HG03025 (cell line): ENCODE measurements around the gene PRKN.

Experiments
- ATAC-seq: cut with Tn5 transposase; IDR thresholded peaks from one replicate; pipeline ENCODE4 v1.9.1; 2021; ENCODE audit warnings: mild to moderate bottlenecking, moderate library complexity; ENCODE audit not compliant: unreplicated experiment, low FRiP score

The PRKN gene

DNA sequence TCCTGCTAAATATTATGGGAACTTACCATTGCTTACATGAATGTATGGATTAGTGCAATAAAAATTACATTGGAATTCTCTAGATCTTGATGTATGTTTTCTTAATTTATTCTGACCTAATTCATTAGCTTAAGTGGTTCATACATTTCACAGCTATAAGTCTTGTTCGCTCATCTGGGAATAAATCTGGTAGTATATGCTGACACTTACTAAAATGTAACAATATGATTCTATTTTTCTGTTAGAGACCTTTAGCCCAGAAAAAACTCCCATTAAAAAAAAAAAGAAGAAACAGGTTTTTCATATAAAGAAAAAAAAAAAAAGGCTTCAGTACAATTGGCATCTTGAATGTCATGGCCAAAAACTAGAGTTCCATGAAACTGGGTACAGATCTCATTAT, 1059.6 kb downstream of the PRKN start:
- ATAC-seq = no peak

DNA sequence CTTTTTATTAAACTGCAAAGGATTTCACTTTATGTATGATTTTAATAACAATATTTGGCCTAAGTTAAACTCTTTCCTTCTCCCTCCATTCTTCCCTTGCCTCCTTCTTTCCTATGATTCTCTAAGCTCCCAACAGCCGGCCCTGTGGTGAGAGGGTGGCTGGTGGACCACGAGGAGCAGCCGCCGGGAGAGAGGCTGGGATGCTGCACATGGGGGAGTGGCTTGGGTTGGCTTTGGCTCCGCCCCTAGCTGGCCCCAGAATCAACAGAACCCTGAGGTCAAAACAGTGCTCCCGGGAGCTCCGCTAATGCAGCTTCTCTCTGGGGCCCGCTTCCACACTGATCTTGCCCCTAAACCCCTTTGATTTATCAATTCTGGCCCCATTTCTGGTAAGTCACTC, 1063.9 kb downstream of the PRKN start:
- no peak for ATAC-seq

DNA sequence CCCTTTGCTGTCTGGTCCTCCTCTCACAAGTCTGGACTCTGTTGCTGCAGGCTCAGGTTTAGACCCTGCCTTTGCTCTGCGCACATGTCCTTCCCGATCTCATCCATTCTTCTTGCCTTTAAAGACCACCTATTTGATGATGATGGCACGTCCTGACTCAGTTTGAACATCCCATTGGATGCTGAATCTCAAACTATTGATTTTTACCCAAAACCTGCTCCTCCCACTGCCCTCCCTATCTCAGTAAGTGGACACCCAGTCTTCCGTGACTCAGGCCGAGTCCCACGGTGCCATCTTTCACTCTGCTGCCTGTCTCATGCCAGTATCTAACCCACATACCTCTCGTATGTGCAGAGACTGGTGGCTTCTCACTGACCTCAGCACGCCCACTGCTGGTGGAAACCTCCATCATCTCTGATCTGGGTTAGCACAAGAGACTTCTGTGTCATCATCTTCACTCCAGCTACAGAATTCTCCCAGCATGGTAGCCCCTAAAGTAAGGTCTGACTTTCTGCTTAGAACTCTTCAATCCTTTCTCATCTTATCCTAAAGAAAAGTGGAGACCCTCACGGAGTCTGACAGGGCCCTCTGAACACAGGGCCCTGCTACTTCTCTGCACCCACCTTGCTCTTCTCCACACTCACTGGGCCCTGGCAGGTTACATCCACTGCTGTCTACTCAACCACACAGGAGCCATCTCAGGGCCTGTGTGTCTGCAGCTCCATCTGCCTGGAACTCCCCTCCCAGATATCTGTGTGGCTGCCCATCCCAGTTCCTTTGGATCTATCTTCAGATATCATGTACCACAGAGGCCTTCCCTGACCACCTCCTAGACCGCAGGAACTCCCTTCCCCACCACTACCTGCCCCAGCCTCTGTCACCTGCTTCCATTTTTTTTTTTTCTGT, 1066.6 kb downstream of the PRKN start:
- no peak for ATAC-seq

DNA sequence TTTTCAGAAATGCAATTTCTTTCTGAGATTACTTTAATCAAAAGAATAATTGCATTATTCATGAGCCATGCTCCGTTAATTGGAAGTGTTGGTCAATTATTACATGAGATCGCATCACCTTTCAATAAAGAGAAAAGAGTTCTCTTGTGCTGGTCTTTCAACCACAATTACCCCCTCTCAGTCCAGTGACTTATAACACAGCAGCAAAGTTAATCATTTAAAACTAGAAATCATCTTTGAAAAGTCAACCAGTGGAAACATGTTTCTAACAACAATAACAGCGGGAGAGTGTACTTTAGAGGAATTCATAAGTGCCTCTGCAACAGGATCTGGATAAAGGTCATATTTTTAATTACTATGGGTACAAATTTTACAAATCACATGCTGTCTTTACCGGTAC, 1069.4 kb downstream of the PRKN start:
- no peak for ATAC-seq

DNA sequence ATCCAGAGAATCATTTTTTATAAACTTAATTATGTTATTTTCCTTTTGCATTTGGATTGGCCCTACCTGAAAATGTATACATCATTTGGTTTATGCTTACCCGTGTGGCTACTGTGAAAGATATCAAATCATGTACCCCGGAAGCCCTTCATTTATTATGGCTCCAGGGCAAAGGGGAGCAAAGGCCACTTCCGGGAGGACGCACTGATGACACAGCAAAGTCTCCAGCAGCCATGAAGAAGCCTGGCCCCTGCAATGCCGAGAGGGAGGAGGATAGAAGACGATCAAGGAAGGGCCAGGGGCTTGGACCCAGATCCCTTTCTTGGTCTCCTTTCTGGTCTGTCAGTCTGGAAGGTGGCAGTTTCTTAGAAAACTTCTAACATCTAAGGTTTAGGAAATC, 1073.4 kb downstream of the PRKN start:
- ATAC-seq = no peak

DNA sequence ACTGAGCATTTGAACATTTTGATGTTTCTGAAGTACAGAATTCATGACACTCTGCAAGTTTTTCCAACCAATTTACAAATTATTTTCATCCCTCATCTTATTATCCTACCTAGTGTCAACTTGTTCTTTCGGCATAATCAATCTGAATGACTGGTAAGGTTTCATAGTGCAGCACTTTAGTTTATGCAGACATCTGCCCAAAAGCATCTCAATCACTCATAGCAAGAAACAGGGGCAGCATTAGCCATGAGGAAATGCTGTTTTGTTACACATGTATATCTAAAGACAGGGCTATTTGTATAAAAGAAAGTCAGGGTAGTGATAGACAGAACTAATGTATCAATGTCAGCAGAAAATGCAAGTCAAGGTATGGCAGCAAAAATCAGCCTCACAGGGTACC, 1075.6 kb downstream of the PRKN start:
- ATAC-seq = no peak

DNA sequence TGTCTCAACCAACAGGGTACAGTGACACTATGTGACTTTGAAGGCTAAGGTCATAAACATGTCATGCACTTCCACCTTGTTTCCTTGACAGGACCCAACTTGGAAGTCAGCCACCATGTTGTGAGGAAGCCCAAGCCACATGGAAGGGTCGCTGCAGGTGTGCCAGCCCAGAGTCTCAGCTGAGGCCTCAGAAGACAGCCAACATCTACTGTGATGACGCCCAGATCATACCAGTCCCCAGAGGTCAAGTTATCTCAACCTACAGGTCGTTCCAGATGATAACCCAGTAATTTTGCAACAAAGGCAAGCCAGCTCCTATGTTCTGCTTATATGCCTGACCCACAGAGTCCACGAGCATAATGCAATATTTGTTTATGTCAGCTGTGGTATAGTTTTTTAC, 1077.7 kb downstream of the PRKN start:
- ATAC-seq = no peak

DNA sequence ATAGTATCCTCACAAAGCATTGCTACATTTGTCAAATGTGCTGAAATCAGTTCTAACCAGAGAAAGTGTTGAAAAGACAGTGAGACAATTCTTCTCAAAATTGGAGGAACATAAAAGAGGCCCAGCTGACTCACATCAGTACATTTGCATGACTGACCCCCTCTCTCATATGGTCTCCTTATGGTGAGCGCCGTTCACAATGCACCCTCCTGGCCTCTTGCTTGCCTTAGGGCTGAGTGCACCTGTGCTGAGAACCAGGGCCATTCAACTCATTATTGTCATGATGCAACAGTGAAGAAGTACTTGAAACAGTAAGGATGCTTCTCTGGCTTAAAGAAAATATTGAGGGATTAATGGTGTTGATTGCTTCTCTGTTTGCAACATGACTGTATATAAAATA, 1078.5 kb downstream of the PRKN start:
- no peak for ATAC-seq

DNA sequence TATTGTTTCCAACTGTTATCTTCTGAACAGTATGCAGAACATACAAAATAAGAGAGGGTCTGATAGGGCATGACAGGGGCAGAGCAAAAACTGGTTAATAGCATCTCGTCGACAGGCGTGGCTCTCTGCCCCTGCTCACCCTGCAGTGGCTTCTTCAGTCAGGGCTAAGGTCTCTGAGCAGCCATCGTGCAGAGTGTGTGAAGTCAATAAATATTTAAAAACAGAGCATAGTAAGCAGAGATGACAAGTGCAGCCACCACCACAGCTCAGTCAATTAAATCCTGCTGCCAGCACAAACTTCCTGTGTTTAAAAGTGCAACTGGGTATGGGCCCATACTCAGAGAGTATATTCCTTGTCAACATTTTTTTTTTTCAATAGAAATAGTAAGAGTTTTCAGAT, 1080.3 kb downstream of the PRKN start:
- ATAC-seq = no peak

DNA sequence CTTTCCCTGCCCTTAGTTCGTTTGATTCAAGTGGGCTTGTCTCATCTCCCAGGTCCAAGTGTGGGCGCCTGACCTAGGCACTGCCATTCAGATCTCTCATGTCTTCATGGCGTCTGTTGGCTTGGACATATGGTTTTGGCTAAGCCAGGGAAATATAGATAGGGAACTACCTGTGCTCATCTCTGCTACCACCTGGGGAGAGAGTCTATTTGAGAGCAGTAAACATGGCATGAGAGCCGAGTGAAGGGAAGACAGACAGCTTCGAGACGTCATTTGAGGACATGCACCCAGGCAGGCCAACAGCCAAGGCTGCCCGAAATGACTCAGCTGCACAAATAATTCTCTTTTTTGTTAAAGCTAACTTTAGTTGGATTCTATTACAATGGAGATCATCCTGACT, 1083.0 kb downstream of the PRKN start:
- ATAC-seq = no peak

DNA sequence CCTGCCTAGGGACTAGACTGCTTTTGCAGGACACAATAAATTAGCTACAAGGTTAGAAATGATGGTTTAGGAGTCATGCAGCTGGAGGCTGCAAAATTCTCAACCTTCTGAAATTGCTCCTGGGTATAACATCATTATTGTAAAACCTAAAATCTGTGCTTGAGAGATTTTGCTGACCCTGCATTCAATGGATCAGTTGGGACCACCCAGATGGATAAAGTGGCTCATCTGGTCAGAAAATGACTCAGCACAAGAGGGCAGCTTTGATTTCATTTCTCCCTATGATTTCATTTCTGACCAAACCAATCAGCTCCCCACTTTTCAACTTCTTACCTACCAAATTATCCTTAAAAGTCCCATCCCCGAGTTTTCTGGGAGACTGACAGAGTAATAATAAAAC, 1086.4 kb downstream of the PRKN start:
- ATAC-seq = no peak

DNA sequence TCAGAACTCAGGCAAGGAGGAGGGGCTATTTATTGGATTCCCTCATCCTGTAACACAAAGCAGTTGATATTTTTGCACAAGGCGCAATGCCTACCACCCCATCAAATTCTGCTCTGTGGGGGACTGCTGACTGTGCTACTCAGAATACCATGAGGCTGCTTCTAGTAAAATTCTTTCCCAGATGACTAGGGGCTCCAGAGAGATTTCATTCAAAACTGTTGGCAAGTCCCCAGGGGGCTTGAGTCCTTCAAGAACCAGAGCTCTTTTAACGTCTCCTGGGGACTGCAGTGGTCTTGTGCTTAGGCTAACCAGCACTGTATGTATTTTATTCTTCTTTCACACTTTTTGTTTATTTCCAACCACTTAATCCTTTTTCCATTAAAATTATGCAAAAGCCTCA, 1087.8 kb downstream of the PRKN start:
- no peak for ATAC-seq

DNA sequence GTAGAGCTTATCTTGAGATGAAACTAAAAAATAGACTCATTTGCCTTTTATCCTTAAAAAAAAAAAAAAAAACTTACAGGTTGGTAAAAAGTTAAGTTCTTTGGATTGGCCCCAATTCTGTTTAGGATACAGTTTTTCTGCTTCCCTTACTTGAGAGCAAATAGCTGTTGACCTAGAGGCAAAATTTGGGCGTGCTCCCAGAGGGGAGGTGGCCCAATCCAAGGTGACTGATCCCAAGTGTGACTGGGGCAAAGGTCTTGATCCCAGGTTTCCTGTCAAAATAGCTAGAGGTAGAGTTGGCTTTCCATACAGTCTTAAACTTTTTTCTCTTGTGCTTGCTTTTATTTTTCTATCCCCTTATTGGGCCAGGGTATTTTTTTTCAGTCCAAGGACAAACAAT, 1089.9 kb downstream of the PRKN start:
- no peak for ATAC-seq

DNA sequence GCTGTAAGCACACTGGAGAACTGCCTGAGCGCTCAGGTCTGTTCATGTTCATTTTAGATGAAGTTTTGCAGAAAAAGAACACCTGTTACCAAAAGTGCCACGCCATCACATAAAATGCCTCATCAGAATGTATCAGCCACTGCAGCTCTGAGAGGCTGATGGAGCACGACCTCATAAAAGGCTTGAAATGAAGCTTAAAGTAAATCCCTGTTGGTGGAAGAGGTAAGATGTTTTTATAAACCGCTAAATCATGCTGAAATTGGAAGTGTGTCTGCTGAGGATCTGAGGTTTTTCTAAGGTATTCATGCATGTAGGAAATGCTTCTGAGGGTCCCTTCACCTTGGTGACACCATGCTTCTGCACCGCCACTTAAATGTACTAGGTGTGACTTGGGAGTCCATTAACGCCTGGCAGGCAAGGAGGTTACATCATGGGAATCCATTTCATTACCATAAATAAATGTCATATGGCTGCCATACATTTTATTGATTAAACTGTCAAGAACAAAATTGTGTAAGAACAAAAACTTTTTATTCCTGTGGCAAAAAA, 1090.6 kb downstream of the PRKN start:
- ATAC-seq = no peak

DNA sequence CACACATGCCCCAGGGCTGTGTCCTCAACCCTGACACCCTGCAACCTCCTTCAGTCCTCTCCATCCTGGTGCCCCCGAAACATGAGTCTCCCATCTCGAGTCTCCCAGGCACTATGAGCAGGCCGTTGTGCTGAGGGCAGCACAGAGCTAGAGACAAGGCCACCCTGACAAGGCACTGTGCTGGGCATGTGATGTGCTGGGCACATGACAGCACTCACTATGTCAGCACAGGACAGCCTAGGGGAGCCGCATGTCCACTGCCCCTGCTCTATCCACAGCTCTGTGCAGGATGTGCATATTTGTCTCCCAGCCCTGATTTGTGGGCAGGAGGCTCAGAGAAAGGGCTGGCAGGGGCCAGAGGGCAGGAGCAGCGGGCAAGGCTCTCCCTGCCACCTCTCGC, 1091.6 kb downstream of the PRKN start:
- no peak for ATAC-seq

DNA sequence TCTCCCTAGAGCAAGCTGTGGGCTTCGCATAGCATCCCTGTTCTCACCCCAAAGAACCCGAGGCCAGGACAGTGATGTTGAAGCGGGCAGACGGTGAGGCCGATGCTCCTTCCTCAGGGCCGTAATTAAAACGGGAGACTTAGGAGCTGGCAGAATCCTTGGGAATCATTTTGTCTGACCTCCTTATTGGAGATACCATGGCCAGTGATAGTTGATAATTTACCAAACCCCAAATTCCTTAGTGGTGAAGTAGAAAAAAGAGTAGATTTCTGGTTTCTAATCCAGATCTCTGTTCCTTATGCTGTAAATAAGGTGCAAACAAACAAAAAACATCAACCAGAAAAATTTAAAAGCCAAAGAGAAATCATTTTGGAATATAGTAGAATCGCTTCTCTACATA, 1092.7 kb downstream of the PRKN start:
- ATAC-seq = no peak

DNA sequence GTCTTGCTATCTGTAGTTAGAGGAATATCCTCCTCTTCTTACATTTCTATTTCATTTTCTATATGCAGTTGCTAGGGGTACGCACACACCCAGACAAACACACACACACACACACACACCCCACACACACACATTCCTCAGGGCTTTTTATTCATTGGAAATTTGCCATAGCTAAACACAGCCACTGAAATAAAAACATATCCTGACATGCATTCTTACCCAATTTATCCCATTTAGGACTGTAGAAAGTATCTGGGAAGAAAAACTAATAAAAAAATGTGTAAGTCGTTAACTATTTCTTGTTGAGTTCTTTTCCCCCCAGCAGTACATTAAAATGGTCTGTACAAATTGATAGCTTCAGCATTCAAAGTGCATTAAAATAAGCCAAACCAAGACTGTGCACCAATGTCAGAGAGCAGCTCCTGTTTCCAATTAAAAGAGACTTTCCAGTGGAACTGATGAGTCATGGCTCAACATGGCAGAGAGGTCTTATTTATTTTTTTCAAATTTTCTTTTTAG, 1095.8 kb downstream of the PRKN start:
- no peak for ATAC-seq

DNA sequence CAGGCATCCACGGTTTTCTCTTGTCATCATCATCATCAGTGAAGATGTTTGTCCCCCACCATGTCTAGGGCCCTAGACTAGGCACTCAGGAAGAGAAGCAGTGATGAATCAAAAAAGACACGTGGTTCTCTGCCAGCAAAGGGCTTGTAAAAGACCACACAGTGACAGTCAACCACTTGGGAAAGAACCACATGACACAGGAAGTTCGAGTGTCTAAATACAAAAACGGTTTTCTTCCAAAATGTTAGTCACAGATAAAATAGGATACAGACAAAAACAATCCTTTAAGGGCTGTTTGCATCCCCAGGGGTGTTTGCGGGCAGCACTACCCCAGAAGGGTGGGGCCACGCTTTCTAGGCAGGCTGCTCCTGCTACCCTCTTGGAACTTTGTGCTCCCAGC, 1096.9 kb downstream of the PRKN start:
- no peak for ATAC-seq

DNA sequence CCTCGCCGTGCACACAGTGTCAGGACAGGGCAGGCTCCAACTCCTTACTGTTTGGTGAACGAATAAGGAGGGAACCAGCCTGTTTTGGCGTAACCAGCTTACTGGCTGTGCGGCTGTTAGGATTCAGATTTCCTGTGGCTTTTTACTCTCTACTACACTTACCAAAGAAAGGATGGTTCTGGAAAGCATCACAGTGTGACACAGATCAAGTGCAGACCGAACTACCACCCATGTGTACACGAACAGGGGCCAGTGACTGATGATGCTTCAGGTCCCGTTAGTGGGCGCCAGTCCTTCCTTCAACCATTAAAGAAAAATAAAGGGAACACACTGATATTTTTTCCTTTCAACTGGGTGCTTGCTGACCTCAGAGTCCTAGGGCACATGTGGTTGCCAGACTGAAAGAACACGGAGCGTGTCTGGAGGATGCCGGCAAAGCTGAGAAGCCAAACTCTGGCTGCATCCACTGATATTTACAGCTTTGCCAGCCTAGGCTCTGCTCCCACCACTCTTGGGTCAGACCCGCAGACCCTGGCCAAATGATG, 1101.4 kb downstream of the PRKN start:
- no peak for ATAC-seq

DNA sequence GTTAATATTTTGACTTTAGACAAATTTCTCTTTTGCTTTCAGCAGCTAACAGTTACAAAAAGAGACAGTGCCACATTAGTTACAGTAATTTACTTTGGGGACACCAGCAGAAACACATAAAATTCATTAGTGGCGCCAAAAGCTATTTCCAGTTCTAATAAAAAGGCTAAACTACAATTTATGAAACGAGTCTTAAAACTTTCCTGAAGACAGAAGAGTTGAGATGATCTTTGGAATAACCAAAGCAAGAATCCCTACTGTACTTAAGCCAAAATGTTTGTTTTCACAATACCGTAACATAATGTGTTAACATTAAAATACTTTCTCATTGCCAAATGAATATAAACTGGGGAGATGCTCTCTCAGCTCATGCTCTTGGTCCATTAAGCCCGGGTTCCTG, 1103.5 kb downstream of the PRKN start:
- ATAC-seq = no peak

DNA sequence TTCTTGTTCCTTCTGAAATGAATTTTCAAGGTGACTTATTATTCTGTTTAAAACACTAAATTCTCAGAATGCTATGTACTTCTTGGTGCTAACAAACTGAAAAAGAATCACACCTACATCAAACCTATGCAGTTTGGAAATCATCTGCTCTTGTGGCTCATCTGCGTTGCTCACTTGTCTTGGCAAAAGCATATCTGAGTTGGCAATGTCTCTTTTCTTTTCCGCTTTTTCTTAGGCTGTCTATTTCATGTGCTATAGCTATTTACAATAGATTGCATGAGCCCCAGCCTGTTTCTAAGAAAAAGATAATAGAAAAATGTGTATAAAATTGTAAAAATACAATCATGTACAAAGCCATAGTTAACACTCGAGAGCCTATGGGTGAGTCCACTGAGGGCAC, 1104.8 kb downstream of the PRKN start:
- no peak for ATAC-seq
